GM12892 (cell line): ENCODE measurements around the gene TMEM238.

Experiments
- POLR2A ChIP-seq: IDR thresholded peaks from 2 replicates; pipeline ENCODE4 v1.6.1; 2011; ENCODE audit warnings: low read depth, low read length, control low read depth
- POLR2AphosphoS5 ChIP-seq: IDR thresholded peaks from 2 replicates; pipeline ENCODE4 v1.6.1; 2011; ENCODE audit warnings: low read depth, low read length, control low read depth

DNA sequence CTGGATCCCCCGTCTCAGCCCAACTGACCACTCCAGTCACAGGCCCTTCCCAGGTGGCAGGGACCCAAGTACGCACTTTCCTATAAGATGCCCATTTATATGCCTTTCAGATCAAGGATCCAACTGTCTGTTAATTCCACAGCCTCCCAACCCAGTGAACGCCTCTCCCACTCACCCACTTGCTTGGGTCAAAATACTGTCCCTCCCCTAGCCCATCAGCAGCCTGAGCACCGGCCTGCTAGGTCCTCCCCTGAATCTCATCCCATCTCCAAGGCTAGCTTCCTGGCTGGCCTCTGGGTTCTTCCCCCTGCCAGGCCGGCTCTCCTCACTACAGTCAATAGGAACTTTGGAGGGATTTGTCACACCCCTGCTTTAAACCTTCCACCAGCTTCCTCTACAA is 21.5 kb upstream of the TMEM238 start:
- TF ChIP-seq POLR2AphosphoS5 (peak; percentile 32; the same call in 1 of the 2 replicates), POLR2A (no peak)
